ENCODE measurements around the gene HMCN2.
"Not testable (repeated sequence)": the region's sequence is repeated elsewhere in the genome, so short reads cannot be mapped to it uniquely, and the experiment has no call there.

The HMCN2 gene

GRCh38 chr9:130393681-130394071 lies 128.1 kb downstream of the HMCN2 start:
- TF ChIP-seq GATA1 (IDR thresholded peaks at IDR 0.05; ENCODE audit: low read depth, low read length), result no peak
- no peak for TF ChIP-seq POLR2A (IDR thresholded peaks at IDR 0.05; ENCODE audit: low read length)
- no peak for DNase-seq

- DNase-seq, result no peak
- TF ChIP-seq GATA1 (IDR thresholded peaks at IDR 0.05; ENCODE audit: low read depth, low read length), result no peak
- no peak for TF ChIP-seq POLR2A (IDR thresholded peaks at IDR 0.05; ENCODE audit: low read length)
Measured at GRCh38 chr9:130394320-130394719, 128.8 kb downstream of the HMCN2 start.

GRCh38 chr9:130394814-130395470 lies 129.4 kb downstream of the HMCN2 start:
- no peak for TF ChIP-seq POLR2A (IDR thresholded peaks at IDR 0.05; ENCODE audit: low read length)
- TF ChIP-seq GATA1 (IDR thresholded peaks at IDR 0.05; ENCODE audit: low read depth, low read length), result no peak
- no peak for DNase-seq

- no peak for DNase-seq
- no peak for TF ChIP-seq GATA1 (IDR thresholded peaks at IDR 0.05; ENCODE audit: low read depth, low read length)
- TF ChIP-seq POLR2A (IDR thresholded peaks at IDR 0.05; ENCODE audit: low read length), result no peak
Measured at GRCh38 chr9:130395810-130396435, 130.4 kb downstream of the HMCN2 start.

- no peak for TF ChIP-seq GATA1 (IDR thresholded peaks at IDR 0.05; ENCODE audit: low read depth, low read length)
- no peak for TF ChIP-seq POLR2A (IDR thresholded peaks at IDR 0.05; ENCODE audit: low read length)
- no peak for DNase-seq
Measured at GRCh38 chr9:130396581-130396980, 131.0 kb downstream of the HMCN2 start.

GRCh38 chr9:130398487-130399240 lies 133.1 kb downstream of the HMCN2 start:
- no peak for DNase-seq
- TF ChIP-seq POLR2A (IDR thresholded peaks at IDR 0.05; ENCODE audit: low read length) (no peak), GATA1 (IDR thresholded peaks at IDR 0.05; ENCODE audit: low read depth, low read length) (no peak)

- DNase-seq, result no peak
- TF ChIP-seq POLR2A (IDR thresholded peaks at IDR 0.05; ENCODE audit: low read length) (no peak), GATA1 (IDR thresholded peaks at IDR 0.05; ENCODE audit: low read depth, low read length) (no peak)
Measured at GRCh38 chr9:130399768-130400167, 134.2 kb downstream of the HMCN2 start.

GRCh38 chr9:130400870-130401269 lies 135.3 kb downstream of the HMCN2 start:
- TF ChIP-seq GATA1 (IDR thresholded peaks at IDR 0.05; ENCODE audit: low read depth, low read length), result no peak
- no peak for TF ChIP-seq POLR2A (IDR thresholded peaks at IDR 0.05; ENCODE audit: low read length)

GRCh38 chr9:130401742-130402141 lies 136.2 kb downstream of the HMCN2 start:
- DNase-seq, result not testable (repeated sequence)

More at GRCh38 chr9:130400870-130401269, 135.3 kb downstream of the HMCN2 start:
- no peak for DNase-seq

- DNase-seq, result no peak
- TF ChIP-seq POLR2A (IDR thresholded peaks at IDR 0.05; ENCODE audit: low read length) (no peak), GATA1 (IDR thresholded peaks at IDR 0.05; ENCODE audit: low read depth, low read length) (no peak)
Measured at GRCh38 chr9:130402243-130402642, 136.7 kb downstream of the HMCN2 start.

- no peak for TF ChIP-seq POLR2A (IDR thresholded peaks at IDR 0.05; ENCODE audit: low read length)
- TF ChIP-seq GATA1 (IDR thresholded peaks at IDR 0.05; ENCODE audit: low read depth, low read length), result no peak
- DNase-seq, result no peak
Measured at GRCh38 chr9:130402645-130403440, 137.3 kb downstream of the HMCN2 start.

- DNase-seq, result no peak
- no peak for TF ChIP-seq GATA1 (IDR thresholded peaks at IDR 0.05; ENCODE audit: low read depth, low read length)
- TF ChIP-seq POLR2A (IDR thresholded peaks at IDR 0.05; ENCODE audit: low read length), result no peak
Measured at GRCh38 chr9:130405657-130406257, 140.2 kb downstream of the HMCN2 start.

- TF ChIP-seq GATA1 (IDR thresholded peaks at IDR 0.05; ENCODE audit: low read depth, low read length), result no peak
- TF ChIP-seq POLR2A (IDR thresholded peaks at IDR 0.05; ENCODE audit: low read length), result no peak
- DNase-seq, result no peak
Measured at GRCh38 chr9:130406278-130406895, 140.8 kb downstream of the HMCN2 start.

Measured in erythroblast (primary cell).